ENCODE measurements around the gene MSI2. TPM values are rescaled to one million over a fixed set of nuclear protein-coding genes. Genes with fewer than 3 reads are reported as not detected.

MSI2 gene
- total RNA-seq, 1 donor from 2014 or later: 140 TPM

- no peak overlapping the region for H3K4me3 Mint-ChIP-seq
- peaks cover 63% of the 10 kb centered on the region for H3K4me1 Mint-ChIP-seq
- no peak overlapping the region for H3K27ac Mint-ChIP-seq (ENCODE audit: unreplicated experiment)
- no peaks in the 10 kb centered on the region for H3K27me3 Mint-ChIP-seq (ENCODE audit: low read depth)
- H3K9me3 Mint-ChIP-seq: no peaks in the 10 kb centered on the region
- no peak for DNase-seq (ENCODE audit: low read depth, low spot score)
- TF ChIP-seq CTCF (conservative IDR thresholded peaks at IDR 0.05): no peak
- H3K36me3 Mint-ChIP-seq (ENCODE audit: low read depth): no peaks in the 10 kb centered on the region
Measured at GRCh38 chr17:57584050-57584551, 327.8 kb downstream of the MSI2 start.

GRCh38 chr17:57585341-57586195, 329.2 kb downstream of the MSI2 start:
- Mint-ChIP-seq H3K27ac (ENCODE audit: unreplicated experiment) (peak overlapping the region; percentile 5), H3K4me1 (peaks cover 53% of the 10 kb centered on the region), H3K9me3 (no peaks in the 10 kb centered on the region), H3K36me3 (ENCODE audit: low read depth) (no peaks in the 10 kb centered on the region), H3K4me3 (no peak overlapping the region), H3K27me3 (ENCODE audit: low read depth) (no peaks in the 10 kb centered on the region)
- no peak for DNase-seq (ENCODE audit: low read depth, low spot score)
- TF ChIP-seq CTCF (conservative IDR thresholded peaks at IDR 0.05): no peak

GRCh38 chr17:57586196-57586740, 329.9 kb downstream of the MSI2 start:
- no peak for DNase-seq (ENCODE audit: low read depth, low spot score)
- Mint-ChIP-seq H3K36me3 (ENCODE audit: low read depth) (no peaks in the 10 kb centered on the region), H3K9me3 (no peaks in the 10 kb centered on the region), H3K27me3 (ENCODE audit: low read depth) (no peaks in the 10 kb centered on the region), H3K4me1 (peaks cover 52% of the 10 kb centered on the region), H3K4me3 (no peak overlapping the region), H3K27ac (ENCODE audit: unreplicated experiment) (no peak overlapping the region)
- TF ChIP-seq CTCF (conservative IDR thresholded peaks at IDR 0.05): no peak

- Mint-ChIP-seq H3K36me3 (ENCODE audit: low read depth) (no peaks in the 10 kb centered on the region), H3K27ac (ENCODE audit: unreplicated experiment) (no peak overlapping the region), H3K4me1 (peaks cover 47% of the 10 kb centered on the region), H3K27me3 (ENCODE audit: low read depth) (no peaks in the 10 kb centered on the region), H3K4me3 (no peak overlapping the region), H3K9me3 (no peaks in the 10 kb centered on the region)
- DNase-seq (ENCODE audit: low read depth, low spot score): no peak
- TF ChIP-seq CTCF (conservative IDR thresholded peaks at IDR 0.05): no peak
Measured at GRCh38 chr17:57586742-57587141, 330.4 kb downstream of the MSI2 start.

- TF ChIP-seq CTCF (conservative IDR thresholded peaks at IDR 0.05): no peak
- H3K4me3 Mint-ChIP-seq: peak overlapping the region; percentile 38
- no peaks in the 10 kb centered on the region for H3K9me3 Mint-ChIP-seq
- peaks cover 48% of the 10 kb centered on the region for H3K4me1 Mint-ChIP-seq
- H3K36me3 Mint-ChIP-seq (ENCODE audit: low read depth): no peaks in the 10 kb centered on the region
- H3K27ac Mint-ChIP-seq (ENCODE audit: unreplicated experiment): no peak overlapping the region
- no peaks in the 10 kb centered on the region for H3K27me3 Mint-ChIP-seq (ENCODE audit: low read depth)
- DNase-seq (ENCODE audit: low read depth, low spot score): no peak
Measured at GRCh38 chr17:57587193-57587969, 331.1 kb downstream of the MSI2 start.

Measured in neural crest cell (in vitro differentiated cells).